Fibroblast of the aortic adventitia (primary cell): Measurements from ENCODE around the gene ARHGAP9. TPM values are rescaled to one million over a fixed set of nuclear protein-coding genes. Genes with fewer than 3 reads are reported as not detected.
A peak's percentile ranks its signal among the peaks of the same experiment; 100 is the strongest.
"Not testable (repeated sequence)": the region's sequence is repeated elsewhere in the genome, so short reads cannot be mapped to it uniquely, and the experiment has no call there.

Source experiments
- DNase-seq: peaks from one replicate; pipeline ENCODE4 v3.0.0-alpha.2; 2010; ENCODE audit warnings: low read depth
- H3K4me3 ChIP-seq: 2 replicates; pipeline ENCODE4 v1.5.1; 2011; ENCODE audit warnings: low read depth, mild to moderate bottlenecking, control low read depth, low read length, moderate library complexity
- total RNA-seq: library from RNA; depleted of rRNA; stranded (reverse); fragments of >200 nt; gene quantifications from 2 replicates; pipeline ENCODE4 v1.2.3, GENCODE V29; 2012; ENCODE audit warnings: low replicate concordance
- TF ChIP-seq, protein P1 (sequence below): IDR thresholded peaks from 2 replicates; pipeline ENCODE4 v1.5.1; 2011; ENCODE audit warnings: mild to moderate bottlenecking, low read length, control low read depth, inconsistent platforms; ENCODE audit not compliant: insufficient read depth

The ARHGAP9 gene
- total RNA-seq, 1 donor = 0.18 TPM

DNA sequence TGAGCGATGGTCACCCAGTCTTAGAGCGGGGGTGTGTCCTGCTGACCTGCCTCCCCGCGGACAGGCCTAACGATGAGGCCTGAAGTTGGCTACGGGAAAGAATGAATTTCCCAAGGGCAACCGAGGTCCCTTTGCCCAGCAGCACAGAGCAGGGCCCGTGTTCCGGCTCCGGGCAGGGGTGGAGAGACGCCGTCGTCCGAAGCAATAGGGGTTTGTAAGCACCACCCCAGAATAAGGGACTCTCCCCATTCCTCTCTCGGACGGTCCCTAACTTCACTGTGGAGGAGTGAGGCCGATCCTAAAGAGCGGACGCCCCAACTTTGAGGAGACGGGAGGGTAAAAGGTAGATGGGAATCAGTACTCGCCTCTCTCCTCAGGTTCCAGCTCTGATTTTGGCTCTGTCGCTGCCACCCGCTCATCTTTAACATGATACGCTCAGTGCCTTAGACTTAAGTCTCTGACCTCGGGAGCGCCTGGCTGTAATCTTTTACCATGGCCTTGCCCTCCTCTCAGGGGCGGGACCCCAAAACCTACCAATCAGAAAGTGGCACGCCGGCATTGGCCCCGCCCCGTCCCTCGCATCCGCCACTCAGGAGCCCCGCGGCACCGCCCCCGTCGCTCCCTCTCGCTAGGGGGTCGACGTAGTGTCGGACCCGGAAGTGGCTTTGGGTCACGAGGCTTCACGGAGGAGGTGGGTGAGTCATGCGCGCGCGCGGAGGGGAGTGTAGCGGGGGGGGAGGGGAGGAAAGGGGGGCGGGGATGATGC lies 40.6 kb upstream of the ARHGAP9 start, which contains the start of gene DDIT3:
Gene DDIT3 (minus strand): TSS at position 462 of the 766 bp plus-strand sequence. CDS start 3,108 bp downstream, outside the sequence.
- peak within 1 kb of the TSS; percentile 100 for H3K4me3 ChIP-seq
- TF ChIP-seq, protein P1, sequence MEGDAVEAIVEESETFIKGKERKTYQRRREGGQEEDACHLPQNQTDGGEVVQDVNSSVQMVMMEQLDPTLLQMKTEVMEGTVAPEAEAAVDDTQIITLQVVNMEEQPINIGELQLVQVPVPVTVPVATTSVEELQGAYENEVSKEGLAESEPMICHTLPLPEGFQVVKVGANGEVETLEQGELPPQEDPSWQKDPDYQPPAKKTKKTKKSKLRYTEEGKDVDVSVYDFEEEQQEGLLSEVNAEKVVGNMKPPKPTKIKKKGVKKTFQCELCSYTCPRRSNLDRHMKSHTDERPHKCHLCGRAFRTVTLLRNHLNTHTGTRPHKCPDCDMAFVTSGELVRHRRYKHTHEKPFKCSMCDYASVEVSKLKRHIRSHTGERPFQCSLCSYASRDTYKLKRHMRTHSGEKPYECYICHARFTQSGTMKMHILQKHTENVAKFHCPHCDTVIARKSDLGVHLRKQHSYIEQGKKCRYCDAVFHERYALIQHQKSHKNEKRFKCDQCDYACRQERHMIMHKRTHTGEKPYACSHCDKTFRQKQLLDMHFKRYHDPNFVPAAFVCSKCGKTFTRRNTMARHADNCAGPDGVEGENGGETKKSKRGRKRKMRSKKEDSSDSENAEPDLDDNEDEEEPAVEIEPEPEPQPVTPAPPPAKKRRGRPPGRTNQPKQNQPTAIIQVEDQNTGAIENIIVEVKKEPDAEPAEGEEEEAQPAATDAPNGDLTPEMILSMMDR = no peak
- DNase-seq = peak; percentile 99

DNA sequence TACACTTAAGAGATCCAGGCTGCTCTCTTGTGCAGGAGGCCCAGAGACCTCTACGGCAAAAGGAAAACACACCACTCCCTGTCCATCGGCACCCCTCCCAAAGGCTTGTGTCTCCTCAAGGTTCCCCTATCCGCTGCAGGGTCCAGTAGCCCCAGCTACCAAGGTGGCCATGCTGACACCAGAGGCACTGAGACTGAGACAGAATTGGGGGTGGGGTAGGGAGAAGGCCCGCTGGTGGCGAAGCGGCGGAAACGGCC lies 40.1 kb upstream of the ARHGAP9 start:
- H3K4me3 ChIP-seq = peak overlapping the region; percentile 100
- TF ChIP-seq, protein P1 = no peak
- DNase-seq = no peak

DNA sequence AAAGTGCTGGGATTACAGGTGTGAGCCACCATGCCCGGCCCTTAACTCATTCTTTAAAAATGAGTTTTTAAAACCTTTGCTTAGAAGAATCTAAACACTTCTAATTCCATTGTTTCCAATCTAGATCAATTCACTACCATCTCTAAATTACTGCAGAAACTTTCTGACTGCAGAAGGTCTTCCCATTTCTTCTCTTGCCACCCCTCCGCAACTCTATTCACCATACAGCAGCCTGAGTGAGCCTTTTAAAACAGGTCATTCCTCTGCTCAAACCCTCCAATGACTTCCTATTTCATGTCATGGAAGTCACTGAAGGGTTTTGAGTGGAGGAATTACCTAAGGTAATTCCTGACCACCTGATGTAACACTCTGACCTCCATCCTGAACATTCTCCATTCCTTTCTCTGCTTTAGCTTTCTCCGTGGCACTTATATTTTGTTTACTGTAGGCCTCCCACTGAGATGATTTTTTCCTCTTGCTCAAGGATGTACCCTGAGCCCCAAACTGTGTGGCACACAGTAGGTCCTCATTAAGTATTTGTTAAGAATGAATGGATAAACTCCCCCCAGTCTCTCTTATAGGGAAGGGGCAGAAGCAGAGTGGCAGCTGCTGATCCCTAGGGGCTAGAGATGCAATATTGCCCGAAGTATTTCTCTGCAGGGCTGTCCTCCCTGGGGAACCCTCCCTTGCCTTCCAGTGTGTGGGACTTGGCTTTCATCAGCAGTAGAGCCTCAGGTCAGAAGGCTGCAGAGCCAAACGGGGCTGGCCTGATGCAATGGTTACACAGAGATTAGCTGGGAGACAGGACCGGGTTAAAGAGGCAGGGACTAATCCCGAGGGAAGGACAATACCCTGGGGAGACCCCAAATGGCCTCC lies 39.5 kb upstream of the ARHGAP9 start:
- TF ChIP-seq, protein P1 = no peak

DNA sequence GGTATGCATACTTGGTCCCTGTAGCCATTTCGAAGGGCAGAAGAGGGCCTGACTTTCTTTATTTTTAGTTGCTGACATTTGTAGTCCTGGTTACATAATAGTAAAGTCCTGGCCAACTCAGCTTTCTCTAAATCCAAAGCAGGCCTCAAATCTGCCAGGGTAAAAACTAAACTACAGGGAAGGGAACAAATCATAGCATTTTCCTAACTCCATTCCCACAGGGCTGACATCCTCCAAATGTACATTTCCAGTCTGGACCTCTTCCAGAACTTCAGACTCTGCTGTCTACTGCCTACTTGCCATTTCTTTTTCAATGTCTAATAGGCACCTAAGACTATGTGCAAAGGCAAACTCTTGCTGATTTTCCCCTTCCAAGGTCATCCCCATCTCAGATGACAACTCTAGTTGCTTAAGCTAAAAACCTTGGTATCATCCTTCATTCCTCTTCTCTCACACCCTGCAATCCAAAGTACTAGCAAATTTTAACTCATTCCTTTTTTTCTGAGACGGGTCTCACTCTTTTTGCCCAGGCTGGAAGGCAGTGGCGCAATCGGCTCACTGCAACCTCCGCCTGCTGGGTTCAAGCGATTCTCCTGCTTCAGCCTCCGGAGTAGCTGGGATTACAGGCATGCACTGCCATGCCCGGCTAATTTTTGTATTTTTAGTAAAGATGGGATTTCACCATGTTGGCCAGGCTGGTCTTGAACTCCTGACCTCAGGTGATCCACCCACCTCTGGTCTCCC lies 38.7 kb upstream of the ARHGAP9 start:
- DNase-seq = peak; percentile 51
- TF ChIP-seq, protein P1 = no peak
- peak overlapping the region; percentile 100 for H3K4me3 ChIP-seq

More for the DNA sequence above, 39.5 kb upstream of the ARHGAP9 start:
- peak; percentile 80 for DNase-seq
- peak overlapping the region; percentile 100 for H3K4me3 ChIP-seq

DNA sequence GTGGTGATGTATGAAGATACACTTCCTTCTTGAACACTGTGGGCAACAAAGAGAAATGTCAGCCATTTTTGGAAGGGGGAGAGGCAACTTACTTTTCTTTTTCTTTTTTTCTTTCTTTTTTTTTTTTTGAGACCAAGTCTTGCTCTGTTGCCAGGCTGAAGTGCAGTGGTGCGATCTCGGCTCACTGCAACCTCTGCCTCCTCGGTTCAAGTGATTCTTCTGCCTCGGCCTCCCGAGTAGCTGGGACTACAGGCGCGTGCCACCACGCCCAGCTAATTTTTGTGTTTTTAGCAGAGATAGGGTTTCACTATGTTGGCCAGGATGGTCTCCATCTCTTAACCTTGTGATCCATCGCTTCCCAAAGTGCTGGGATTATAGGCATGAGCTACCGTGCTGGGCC lies 38.1 kb upstream of the ARHGAP9 start:
- not testable (repeated sequence) for DNase-seq
- peak overlapping the region; percentile 100 for H3K4me3 ChIP-seq

DNA sequence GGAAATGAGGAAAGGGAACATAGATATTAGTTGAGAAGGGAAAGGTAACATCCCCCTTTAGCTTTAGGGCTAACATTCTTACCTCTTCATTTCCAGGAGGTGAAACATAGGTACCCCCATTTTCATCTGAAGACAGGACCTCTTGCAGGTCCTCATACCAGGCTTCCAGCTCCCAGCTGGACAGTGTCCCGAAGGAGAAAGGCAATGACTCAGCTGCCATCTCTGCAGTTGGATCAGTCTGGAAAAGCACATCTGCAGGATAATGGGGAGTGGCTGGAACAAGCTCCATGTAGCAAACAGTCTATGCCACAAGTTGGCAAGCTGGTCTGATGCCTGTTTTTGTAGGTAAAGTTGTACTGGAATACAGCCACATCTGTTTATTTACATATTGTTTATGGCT lies 37.5 kb upstream of the ARHGAP9 start:
- H3K4me3 ChIP-seq = peak overlapping the region; percentile 100
- peak; percentile 64 for DNase-seq
- TF ChIP-seq, protein P1 = no peak
